Stomach (tissue), 4 donors: ENCODE data around the gene ZNF474.

Source experiments
- CTCF ChIP-seq, 7 experiments: fragments of 450-650 bp in 4 of 7; fragments of 200-600 bp in 3 of 7; sonication (generic) in 3 of 7; IDR thresholded peaks; one replicate each; pipeline ENCODE4 v1.5.1; 2016 to 2019; ENCODE audit warnings: antibody characterized with exemption in 7 of 7, control low read depth in 2 of 7, mild to moderate bottlenecking in 1 of 7
- POLR2A ChIP-seq, 4 donors: fragments of 450-650 bp; IDR thresholded peaks; one replicate each; pipeline ENCODE4 v1.6.1; 2016; ENCODE audit warnings: antibody characterized with exemption in 4 of 4, control low read depth in 2 of 4, mild to moderate bottlenecking in 1 of 4, moderate library complexity in 1 of 4
- POLR2AphosphoS5 ChIP-seq, 3 donors: sonication (generic); formaldehyde crosslinking; IDR thresholded peaks; one replicate each; pipeline ENCODE4 v1.6.1; 2016; ENCODE audit warnings: antibody characterized with exemption in 3 of 3

GRCh38 chr5:122126756-122127321 is 2.5 kb upstream of the ZNF474 start:
- TF ChIP-seq CTCF (IDR thresholded peaks at IDR 0.05) (no peak), POLR2AphosphoS5 (IDR thresholded peaks at IDR 0.05) (no peak), POLR2A (IDR thresholded peaks at IDR 0.05) (no peak)
